Activated naive CD4-positive, alpha-beta T cell treated with anti-CD3 and anti-CD28 coated beads, Interleukin-2, amount 50 U/mL, for 24 hours (primary cell): ENCODE results near the gene FAM13B.
"Not testable (repeated sequence)": the region's sequence is repeated elsewhere in the genome, so short reads cannot be mapped to it uniquely, and the experiment has no call there.

Source experiments
- H3K27ac Mint-ChIP-seq: one replicate; pipeline ENCODE4 v1.8.0; 2021; ENCODE audit warnings: mild to moderate bottlenecking, mixed read lengths
- H3K27me3 Mint-ChIP-seq: one replicate; pipeline ENCODE4 v1.8.0; 2021; ENCODE audit warnings: mixed read lengths
- H3K36me3 Mint-ChIP-seq: one replicate; pipeline ENCODE4 v1.8.0; 2021; ENCODE audit warnings: mixed read lengths
- H3K4me1 Mint-ChIP-seq: one replicate; pipeline ENCODE4 v1.8.0; 2021; ENCODE audit warnings: mixed read lengths
- H3K4me3 Mint-ChIP-seq: one replicate; pipeline ENCODE4 v1.8.0; 2021; ENCODE audit warnings: mild to moderate bottlenecking, mixed read lengths
- H3K9me3 Mint-ChIP-seq: one replicate; pipeline ENCODE4 v1.8.0; 2021; ENCODE audit warnings: mixed read lengths

Gene FAM13B

GRCh38 chr5:138032572-138033385 lies at the start of gene FAM13B:
TSS of gene FAM13B (minus strand) at chr5:138033079. CDS start at chr5:138019111, 13,968 bp downstream.
- peak within 1 kb of the TSS; percentile 97 for H3K27ac Mint-ChIP-seq
- no peaks in the 10 kb centered on the region for H3K27me3 Mint-ChIP-seq
- peak within 1 kb of the TSS; percentile 99 for H3K4me3 Mint-ChIP-seq
- no peaks in the 10 kb centered on the region for H3K9me3 Mint-ChIP-seq
- H3K36me3 Mint-ChIP-seq = peaks cover 4% of the 10 kb centered on the region
- peaks cover 53% of the 10 kb centered on the region for H3K4me1 Mint-ChIP-seq

- Mint-ChIP-seq H3K27ac (no peak overlapping the region), H3K27me3 (no peaks in the 10 kb centered on the region), H3K9me3 (no peaks in the 10 kb centered on the region), H3K4me3 (no peak overlapping the region), H3K36me3 (no peaks in the 10 kb centered on the region), H3K4me1 (peaks cover 11% of the 10 kb centered on the region)
These were observed 49.2 kb upstream of the FAM13B start for GRCh38 chr5:138082033-138082432.

GRCh38 chr5:138078006-138078643 lies 45.2 kb upstream of the FAM13B start:
- Mint-ChIP-seq H3K4me1 (peaks cover 11% of the 10 kb centered on the region), H3K36me3 (no peaks in the 10 kb centered on the region), H3K27me3 (no peaks in the 10 kb centered on the region), H3K27ac (no peak overlapping the region), H3K4me3 (no peak overlapping the region), H3K9me3 (no peaks in the 10 kb centered on the region)

GRCh38 chr5:138077064-138077696 lies 44.3 kb upstream of the FAM13B start:
- Mint-ChIP-seq H3K4me1 (peaks cover 11% of the 10 kb centered on the region), H3K4me3 (no peak overlapping the region), H3K36me3 (no peaks in the 10 kb centered on the region), H3K27ac (no peak overlapping the region), H3K27me3 (no peaks in the 10 kb centered on the region), H3K9me3 (no peaks in the 10 kb centered on the region)

GRCh38 chr5:138070026-138070425 lies 37.1 kb upstream of the FAM13B start:
- not testable (repeated sequence) for H3K9me3 Mint-ChIP-seq, H3K4me3 Mint-ChIP-seq, H3K27me3 Mint-ChIP-seq, H3K36me3 Mint-ChIP-seq, H3K4me1 Mint-ChIP-seq, H3K27ac Mint-ChIP-seq

GRCh38 chr5:138068742-138069600 lies 36.1 kb upstream of the FAM13B start:
- H3K4me3 Mint-ChIP-seq = peak overlapping the region; percentile 42
- H3K4me1 Mint-ChIP-seq = peaks cover 6% of the 10 kb centered on the region
- no peaks in the 10 kb centered on the region for H3K27me3 Mint-ChIP-seq
- H3K9me3 Mint-ChIP-seq = no peaks in the 10 kb centered on the region
- no peaks in the 10 kb centered on the region for H3K36me3 Mint-ChIP-seq
- H3K27ac Mint-ChIP-seq = no peak overlapping the region

GRCh38 chr5:138067945-138068344 lies 35.1 kb upstream of the FAM13B start:
- Mint-ChIP-seq H3K9me3 (no peaks in the 10 kb centered on the region), H3K4me1 (peaks cover 6% of the 10 kb centered on the region), H3K36me3 (no peaks in the 10 kb centered on the region), H3K27me3 (no peaks in the 10 kb centered on the region), H3K27ac (no peak overlapping the region), H3K4me3 (no peak overlapping the region)

- Mint-ChIP-seq H3K27me3 (no peaks in the 10 kb centered on the region), H3K4me3 (no peak overlapping the region), H3K9me3 (no peaks in the 10 kb centered on the region), H3K4me1 (peaks cover 6% of the 10 kb centered on the region), H3K27ac (no peak overlapping the region), H3K36me3 (no peaks in the 10 kb centered on the region)
These were observed 32.2 kb upstream of the FAM13B start for GRCh38 chr5:138065102-138065501.

- H3K27ac Mint-ChIP-seq = no peak overlapping the region
- H3K4me1 Mint-ChIP-seq = peaks cover 6% of the 10 kb centered on the region
- no peaks in the 10 kb centered on the region for H3K36me3 Mint-ChIP-seq
- no peaks in the 10 kb centered on the region for H3K9me3 Mint-ChIP-seq
- no peak overlapping the region for H3K4me3 Mint-ChIP-seq
- no peaks in the 10 kb centered on the region for H3K27me3 Mint-ChIP-seq
These were observed 31.6 kb upstream of the FAM13B start for GRCh38 chr5:138064526-138064925.

GRCh38 chr5:138054847-138055558 lies 22.1 kb upstream of the FAM13B start:
- Mint-ChIP-seq H3K27ac (no peak overlapping the region), H3K27me3 (no peaks in the 10 kb centered on the region), H3K4me3 (no peak overlapping the region), H3K36me3 (no peaks in the 10 kb centered on the region), H3K4me1 (peaks cover 4% of the 10 kb centered on the region), H3K9me3 (no peaks in the 10 kb centered on the region)

GRCh38 chr5:138054206-138054605 lies 21.3 kb upstream of the FAM13B start:
- peaks cover 4% of the 10 kb centered on the region for H3K4me1 Mint-ChIP-seq
- no peak overlapping the region for H3K4me3 Mint-ChIP-seq
- H3K27me3 Mint-ChIP-seq = no peaks in the 10 kb centered on the region
- no peaks in the 10 kb centered on the region for H3K36me3 Mint-ChIP-seq
- H3K27ac Mint-ChIP-seq = no peak overlapping the region
- no peaks in the 10 kb centered on the region for H3K9me3 Mint-ChIP-seq

- peaks cover 4% of the 10 kb centered on the region for H3K4me1 Mint-ChIP-seq
- H3K4me3 Mint-ChIP-seq = no peak overlapping the region
- H3K36me3 Mint-ChIP-seq = no peaks in the 10 kb centered on the region
- H3K27ac Mint-ChIP-seq = peak overlapping the region; percentile 32
- no peaks in the 10 kb centered on the region for H3K27me3 Mint-ChIP-seq
- no peaks in the 10 kb centered on the region for H3K9me3 Mint-ChIP-seq
These were observed 20.7 kb upstream of the FAM13B start for GRCh38 chr5:138053554-138053953.

GRCh38 chr5:138052718-138053117 lies 19.8 kb upstream of the FAM13B start:
- not testable (repeated sequence) for H3K4me3 Mint-ChIP-seq, H3K4me1 Mint-ChIP-seq, H3K36me3 Mint-ChIP-seq, H3K27ac Mint-ChIP-seq, H3K9me3 Mint-ChIP-seq, H3K27me3 Mint-ChIP-seq

GRCh38 chr5:138051441-138052296 lies 18.8 kb upstream of the FAM13B start:
- H3K4me1 Mint-ChIP-seq = peaks cover 4% of the 10 kb centered on the region
- H3K27ac Mint-ChIP-seq = no peak overlapping the region
- no peaks in the 10 kb centered on the region for H3K27me3 Mint-ChIP-seq
- H3K36me3 Mint-ChIP-seq = no peaks in the 10 kb centered on the region
- H3K4me3 Mint-ChIP-seq = no peak overlapping the region
- no peaks in the 10 kb centered on the region for H3K9me3 Mint-ChIP-seq
